ENCODE results near the gene KANTR.

KANTR gene

GRCh38 chrX:53093748-53094581 is at the start of gene KANTR:
KANTR (plus strand) TSS chrX:53094142; CDS start chrX:53124273, 30,131 bp downstream.
- in situ Hi-C loops (cut with MboI; ENCODE audit: low sequenced_read_pairs) = no loop called here

- in situ Hi-C loops (cut with MboI; ENCODE audit: low sequenced_read_pairs) = no loop called here
These were observed 48.9 kb upstream of the KANTR start for GRCh38 chrX:53044995-53045394.

GRCh38 chrX:53047228-53047627 is 46.7 kb upstream of the KANTR start:
- in situ Hi-C loops (cut with MboI; ENCODE audit: low sequenced_read_pairs) = no loop called here

GRCh38 chrX:53048169-53049126 is 45.5 kb upstream of the KANTR start, which contains the start of gene GPR173:
GPR173 (plus strand) TSS chrX:53048789; CDS start chrX:53076622, 27,833 bp downstream.
- in situ Hi-C loops (cut with MboI; ENCODE audit: low sequenced_read_pairs) = no loop called here

- in situ Hi-C loops (cut with MboI; ENCODE audit: low sequenced_read_pairs) = no loop called here
These were observed 44.8 kb upstream of the KANTR start for GRCh38 chrX:53049127-53049517.

- in situ Hi-C loops (cut with MboI; ENCODE audit: low sequenced_read_pairs) = no loop called here
These were observed 43.1 kb upstream of the KANTR start for GRCh38 chrX:53050841-53051240.

GRCh38 chrX:53055244-53055849 is 38.6 kb upstream of the KANTR start:
- in situ Hi-C loops (cut with MboI; ENCODE audit: low sequenced_read_pairs) = no loop called here

- in situ Hi-C loops (cut with MboI; ENCODE audit: low sequenced_read_pairs) = no loop called here
These were observed 37.6 kb upstream of the KANTR start for GRCh38 chrX:53056292-53056691.

GRCh38 chrX:53065104-53065503 is 28.8 kb upstream of the KANTR start:
- in situ Hi-C loops (cut with MboI; ENCODE audit: low sequenced_read_pairs) = no loop called here

GRCh38 chrX:53071064-53071463 is 22.9 kb upstream of the KANTR start:
- in situ Hi-C loops (cut with MboI; ENCODE audit: low sequenced_read_pairs) = no loop called here

- in situ Hi-C loops (cut with MboI; ENCODE audit: low sequenced_read_pairs) = no loop called here
These were observed 22.1 kb upstream of the KANTR start for GRCh38 chrX:53071604-53072417.

- in situ Hi-C loops (cut with MboI; ENCODE audit: low sequenced_read_pairs) = no loop called here
These were observed 21.4 kb upstream of the KANTR start for GRCh38 chrX:53072418-53073114.

GRCh38 chrX:53073115-53073586 is 20.8 kb upstream of the KANTR start:
- in situ Hi-C loops (cut with MboI; ENCODE audit: low sequenced_read_pairs) = no loop called here

GRCh38 chrX:53075011-53075410 is 18.9 kb upstream of the KANTR start:
- in situ Hi-C loops (cut with MboI; ENCODE audit: low sequenced_read_pairs) = no loop called here

GRCh38 chrX:53076671-53077070 is 17.3 kb upstream of the KANTR start:
- in situ Hi-C loops (cut with MboI; ENCODE audit: low sequenced_read_pairs) = no loop called here

GRCh38 chrX:53077207-53078197 is 16.4 kb upstream of the KANTR start:
- in situ Hi-C loops (cut with MboI; ENCODE audit: low sequenced_read_pairs) = no loop called here

GRCh38 chrX:53078943-53079342 is 15.0 kb upstream of the KANTR start:
- in situ Hi-C loops (cut with MboI; ENCODE audit: low sequenced_read_pairs) = no loop called here
